Astrocyte (in vitro differentiated cells and primary cell): Measurements from ENCODE around the gene ABCC3. TPM values are rescaled to one million over a fixed set of nuclear protein-coding genes. Genes with fewer than 3 reads are reported as not detected.
A peak's percentile ranks its signal among the peaks of the same experiment; 100 is the strongest.

Experiments
- DNase-seq: peaks from one replicate; pipeline ENCODE4 v3.0.0-alpha.2; 2010; ENCODE audit warnings: low read depth
- FAIRE-seq: peaks from 2 replicates; lab custom pipeline; 2011; peaks lifted over from hg19 to GRCh38; lab: Jason Lieb, UNC
- H2AFZ ChIP-seq: 2 replicates; pipeline ENCODE4 v1.6.0; 2012; ENCODE audit warnings: low read depth, low read length, inconsistent platforms
- H3K27ac ChIP-seq: 2 replicates; pipeline ENCODE4 v1.5.1; 2011; ENCODE audit warnings: low read depth, low read length, inconsistent platforms
- H3K27me3 ChIP-seq: 2 replicates; pipeline ENCODE4 v1.6.0; 2011; ENCODE audit warnings: low read length, inconsistent platforms; ENCODE audit not compliant: insufficient read depth
- H3K36me3 ChIP-seq: 2 replicates; pipeline ENCODE4 v1.5.1; 2011; ENCODE audit warnings: low read length, inconsistent platforms; ENCODE audit not compliant: insufficient read depth
- H3K4me1 ChIP-seq: 2 replicates; pipeline ENCODE4 v1.5.1; 2011; ENCODE audit warnings: low read length, inconsistent platforms; ENCODE audit not compliant: insufficient read depth
- H3K4me2 ChIP-seq: 2 replicates; pipeline ENCODE4 v1.6.0; 2012; ENCODE audit warnings: low read length, inconsistent platforms
- H3K4me3 ChIP-seq: 2 replicates; pipeline ENCODE4 v1.5.1; 2011; ENCODE audit warnings: low read depth, mild to moderate bottlenecking, low read length, inconsistent platforms; ENCODE audit not compliant: insufficient read depth
- H3K79me2 ChIP-seq: 2 replicates; pipeline ENCODE4 v1.6.0; 2012; ENCODE audit warnings: mild to moderate bottlenecking, low read length, inconsistent platforms; ENCODE audit not compliant: insufficient read depth
- H3K9ac ChIP-seq: 2 replicates; pipeline ENCODE4 v1.6.0; 2012; ENCODE audit warnings: mild to moderate bottlenecking, low read length, inconsistent platforms
- H3K9me3 ChIP-seq: 2 replicates; pipeline ENCODE4 v1.5.1; 2012; ENCODE audit warnings: low read depth, mild to moderate bottlenecking, low read length, inconsistent platforms; ENCODE audit not compliant: insufficient read depth
- H4K20me1 ChIP-seq: 2 replicates; pipeline ENCODE4 v1.6.0; 2012; ENCODE audit warnings: low read length, inconsistent platforms; ENCODE audit not compliant: insufficient read depth
- H3K27ac Mint-ChIP-seq: one replicate; pipeline ENCODE4 v1.8.0; 2021; ENCODE audit warnings: mild to moderate bottlenecking, mixed read lengths; ENCODE audit not compliant: unreplicated experiment
- H3K27me3 Mint-ChIP-seq: one replicate; pipeline ENCODE4 v1.8.0; 2021; ENCODE audit warnings: low read depth, mixed read lengths; ENCODE audit not compliant: unreplicated experiment
- H3K36me3 Mint-ChIP-seq: one replicate; pipeline ENCODE4 v1.8.0; 2021; ENCODE audit warnings: low read depth, mixed read lengths; ENCODE audit not compliant: unreplicated experiment
- H3K4me1 Mint-ChIP-seq: one replicate; pipeline ENCODE4 v1.8.0; 2021; ENCODE audit warnings: low read depth, mixed read lengths; ENCODE audit not compliant: unreplicated experiment
- H3K4me3 Mint-ChIP-seq: one replicate; pipeline ENCODE4 v1.8.0; 2021; ENCODE audit warnings: mild to moderate bottlenecking, moderate library complexity, mixed read lengths; ENCODE audit not compliant: unreplicated experiment
- H3K9me3 Mint-ChIP-seq: one replicate; pipeline ENCODE4 v1.8.0; 2021; ENCODE audit warnings: mild to moderate bottlenecking, mixed read lengths; ENCODE audit not compliant: unreplicated experiment
- EZH2 ChIP-seq: IDR thresholded peaks from 2 replicates; pipeline ENCODE4 v1.6.1; 2012; ENCODE audit warnings: mild to moderate bottlenecking, low read length, inconsistent platforms; ENCODE audit not compliant: insufficient read depth
- total RNA-seq: library from RNA; stranded (reverse); gene quantifications from 2 replicates; pipeline ENCODE4 v1.2.1, GENCODE V29; 2021
- TF ChIP-seq, protein P1 (sequence below): IDR thresholded peaks from 2 replicates; pipeline ENCODE4 v1.5.1; 2011; ENCODE audit warnings: low read depth, mild to moderate bottlenecking, inconsistent platforms, low read length, moderate library complexity; ENCODE audit not compliant: insufficient read depth

ABCC3 gene
- total RNA-seq, 1 donor from 2014 or later = 0.41 TPM

DNA sequence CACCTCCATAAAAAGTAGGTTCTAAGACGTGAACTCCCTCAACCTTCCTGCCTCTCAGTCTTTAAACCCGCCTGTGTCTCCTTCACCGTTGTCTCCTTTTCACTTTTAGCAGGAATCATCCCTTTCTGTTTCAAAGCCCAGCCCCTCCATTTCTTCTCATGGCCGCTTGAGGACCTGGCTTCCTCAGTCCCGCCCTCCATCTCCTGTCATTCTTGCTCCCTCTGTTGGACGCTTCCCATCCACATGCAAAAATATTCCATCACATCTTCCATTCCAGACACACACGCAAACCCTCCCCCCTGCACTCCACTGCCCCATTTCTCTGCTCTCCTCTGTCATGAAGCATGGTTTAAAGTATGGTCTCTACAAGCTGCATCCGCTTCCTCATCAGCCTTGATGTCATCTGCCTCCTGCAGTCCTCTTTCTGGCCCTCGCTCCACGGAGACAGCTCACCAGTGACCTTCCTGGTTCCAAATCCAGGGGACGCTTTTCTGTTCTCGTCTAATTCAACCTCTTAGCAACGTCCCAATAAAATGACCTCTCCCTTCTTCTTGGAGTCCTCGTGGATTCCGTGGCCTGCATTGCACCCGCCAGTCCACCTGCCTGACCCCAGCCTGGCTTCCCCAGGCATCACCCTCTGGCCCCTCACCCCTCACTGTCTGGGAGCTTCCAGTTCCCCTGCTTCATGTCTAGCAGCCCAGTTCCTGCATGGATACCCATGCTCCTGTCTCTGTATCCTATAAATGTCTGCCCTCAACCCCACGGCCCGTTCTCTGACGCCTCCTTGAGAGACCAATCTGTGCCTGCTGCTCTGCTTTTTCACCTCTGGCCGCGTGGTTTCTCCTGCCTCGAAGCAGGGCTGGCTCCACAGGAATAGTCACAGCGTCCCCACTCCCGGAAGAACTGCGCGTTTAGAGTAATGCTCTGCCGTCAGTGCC, 46.9 kb downstream of the ABCC3 start:
- no peak overlapping the region for H3K4me3 ChIP-seq
- no peak for TF ChIP-seq EZH2
- TF ChIP-seq, protein P1, sequence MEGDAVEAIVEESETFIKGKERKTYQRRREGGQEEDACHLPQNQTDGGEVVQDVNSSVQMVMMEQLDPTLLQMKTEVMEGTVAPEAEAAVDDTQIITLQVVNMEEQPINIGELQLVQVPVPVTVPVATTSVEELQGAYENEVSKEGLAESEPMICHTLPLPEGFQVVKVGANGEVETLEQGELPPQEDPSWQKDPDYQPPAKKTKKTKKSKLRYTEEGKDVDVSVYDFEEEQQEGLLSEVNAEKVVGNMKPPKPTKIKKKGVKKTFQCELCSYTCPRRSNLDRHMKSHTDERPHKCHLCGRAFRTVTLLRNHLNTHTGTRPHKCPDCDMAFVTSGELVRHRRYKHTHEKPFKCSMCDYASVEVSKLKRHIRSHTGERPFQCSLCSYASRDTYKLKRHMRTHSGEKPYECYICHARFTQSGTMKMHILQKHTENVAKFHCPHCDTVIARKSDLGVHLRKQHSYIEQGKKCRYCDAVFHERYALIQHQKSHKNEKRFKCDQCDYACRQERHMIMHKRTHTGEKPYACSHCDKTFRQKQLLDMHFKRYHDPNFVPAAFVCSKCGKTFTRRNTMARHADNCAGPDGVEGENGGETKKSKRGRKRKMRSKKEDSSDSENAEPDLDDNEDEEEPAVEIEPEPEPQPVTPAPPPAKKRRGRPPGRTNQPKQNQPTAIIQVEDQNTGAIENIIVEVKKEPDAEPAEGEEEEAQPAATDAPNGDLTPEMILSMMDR = peak; percentile 67
- no peaks in the 10 kb centered on the region for H4K20me1 ChIP-seq
- H3K4me2 ChIP-seq = peak overlapping the region; percentile 40
- no peaks in the 10 kb centered on the region for H3K9me3 ChIP-seq
- H3K27ac ChIP-seq = no peak overlapping the region
- H3K4me3 Mint-ChIP-seq = peak overlapping the region; percentile 4
- peak overlapping the region; percentile 70 for H2AFZ ChIP-seq
- H3K36me3 ChIP-seq = no peaks in the 10 kb centered on the region
- H3K27me3 ChIP-seq = no peaks in the 10 kb centered on the region
- no peaks in the 10 kb centered on the region for H3K79me2 ChIP-seq
- H3K9ac ChIP-seq = no peak overlapping the region
- peaks cover 8% of the 10 kb centered on the region for H3K4me1 Mint-ChIP-seq
- H3K36me3 Mint-ChIP-seq = no peaks in the 10 kb centered on the region
- H3K27me3 Mint-ChIP-seq = peaks cover 36% of the 10 kb centered on the region
- FAIRE-seq = no peak
- DNase-seq = peak; percentile 67
- H3K9me3 Mint-ChIP-seq = no peaks in the 10 kb centered on the region
- peaks cover 11% of the 10 kb centered on the region for H3K4me1 ChIP-seq
- peak overlapping the region; percentile 43 for H3K27ac Mint-ChIP-seq

DNA sequence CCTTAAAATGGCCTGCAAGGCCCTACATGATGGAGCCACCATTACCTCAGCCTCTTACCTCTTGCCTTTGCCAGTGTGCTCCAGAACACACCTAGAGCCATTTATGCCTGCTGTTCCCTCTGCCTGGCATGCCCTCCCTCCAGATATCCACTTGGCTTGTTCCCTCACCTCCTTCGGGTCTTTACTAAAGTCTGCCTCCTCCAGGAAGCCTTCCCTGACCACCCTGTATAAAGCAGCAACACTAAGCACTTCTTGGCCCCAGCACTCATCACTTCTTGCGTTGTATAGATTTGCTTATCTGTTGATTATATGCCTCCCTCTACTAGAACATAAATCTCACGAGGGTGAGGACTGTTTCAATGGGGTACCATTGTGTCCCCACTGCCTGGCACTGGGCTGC, 47.8 kb downstream of the ABCC3 start:
- no peaks in the 10 kb centered on the region for H3K27me3 ChIP-seq
- peaks cover 18% of the 10 kb centered on the region for H3K4me1 ChIP-seq
- DNase-seq = no peak
- H3K27ac Mint-ChIP-seq = no peak overlapping the region
- TF ChIP-seq EZH2 = no peak
- TF ChIP-seq, protein P1 = no peak
- no peaks in the 10 kb centered on the region for H3K9me3 Mint-ChIP-seq
- no peak overlapping the region for H3K4me3 Mint-ChIP-seq
- no peaks in the 10 kb centered on the region for H4K20me1 ChIP-seq
- no peaks in the 10 kb centered on the region for H3K79me2 ChIP-seq
- no peak overlapping the region for H3K9ac ChIP-seq
- no peaks in the 10 kb centered on the region for H3K36me3 ChIP-seq
- no peak for FAIRE-seq
- no peaks in the 10 kb centered on the region for H3K36me3 Mint-ChIP-seq
- H3K4me3 ChIP-seq = no peak overlapping the region
- H2AFZ ChIP-seq = no peak overlapping the region
- no peak overlapping the region for H3K4me2 ChIP-seq
- H3K27ac ChIP-seq = no peak overlapping the region
- no peaks in the 10 kb centered on the region for H3K9me3 ChIP-seq
- peaks cover 34% of the 10 kb centered on the region for H3K27me3 Mint-ChIP-seq
- peaks cover 13% of the 10 kb centered on the region for H3K4me1 Mint-ChIP-seq

DNA sequence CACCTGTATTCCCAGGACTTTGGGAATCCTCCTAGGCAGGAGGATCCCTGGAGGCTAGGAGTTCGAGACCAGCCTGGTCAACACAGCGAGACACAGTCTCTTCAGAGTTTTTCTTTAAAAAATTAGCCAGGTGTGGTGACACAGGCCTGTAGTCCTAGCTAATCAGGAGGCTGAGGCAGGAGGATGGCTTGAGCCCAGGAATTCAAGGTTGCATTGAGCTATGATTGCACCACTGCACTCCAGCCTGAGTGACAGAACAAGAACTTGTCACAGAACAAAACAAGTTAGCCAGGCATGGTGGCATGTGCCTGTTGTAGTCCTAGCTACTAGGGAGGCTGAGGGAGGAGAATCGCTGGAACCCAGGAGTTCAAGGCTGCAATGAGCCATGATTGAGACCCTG, 48.3 kb downstream of the ABCC3 start:
- Mint-ChIP-seq H3K27ac (no peak overlapping the region), H3K36me3 (no peaks in the 10 kb centered on the region), H3K4me1 (peaks cover 17% of the 10 kb centered on the region), H3K4me3 (no peak overlapping the region), H3K9me3 (no peaks in the 10 kb centered on the region), H3K27me3 (peaks cover 31% of the 10 kb centered on the region)
- no peak overlapping the region for H3K4me3 ChIP-seq
- H3K27ac ChIP-seq = no peak overlapping the region
- no peaks in the 10 kb centered on the region for H4K20me1 ChIP-seq
- H3K4me2 ChIP-seq = no peak overlapping the region
- no peak overlapping the region for H2AFZ ChIP-seq
- TF ChIP-seq EZH2 = no peak
- TF ChIP-seq, protein P1 = no peak
- H3K9ac ChIP-seq = no peak overlapping the region
- no peaks in the 10 kb centered on the region for H3K27me3 ChIP-seq
- H3K9me3 ChIP-seq = no peaks in the 10 kb centered on the region
- DNase-seq = no peak
- peaks cover 18% of the 10 kb centered on the region for H3K4me1 ChIP-seq
- no peak for FAIRE-seq
- H3K79me2 ChIP-seq = no peaks in the 10 kb centered on the region
- H3K36me3 ChIP-seq = no peaks in the 10 kb centered on the region
